SK-N-SH (cell line): Measurements from ENCODE around the gene CNGA2. TPM values are rescaled to one million over a fixed set of nuclear protein-coding genes. Genes with fewer than 3 reads are reported as not detected.

ENCODE experiments used
- CTCF ChIA-PET: fragments of 300-600, 350-600 bp; formaldehyde crosslinking; extraction: SDS; loops from one replicate; lab custom pipeline; 2021; lab: Yijun Ruan, JAX
- POLR2A ChIA-PET: fragments of 350-600 bp; sonication (Branson Sonifier 250); formaldehyde crosslinking; extraction: SDS; loops from one replicate; lab custom pipeline; 2020; ENCODE audit warnings: antibody characterized with exemption, inconsistent platforms; lab: Yijun Ruan, JAX
- DNase-seq: peaks from one replicate; pipeline ENCODE4 v3.0.0; 2012
- H2AFZ ChIP-seq: fragments of 200-600 bp; sonication (generic); 2 replicates; pipeline ENCODE4 v1.8.1; 2016; ENCODE audit warnings: antibody characterized with exemption, mild to moderate bottlenecking, low read depth
- H3F3A ChIP-seq: fragments of 200-600 bp; sonication (generic); replicated peaks from 2 replicates; pipeline ENCODE3; 2016; ENCODE audit warnings: antibody characterized with exemption, mild to moderate bottlenecking; ENCODE audit not compliant: insufficient read depth
- H3K27ac ChIP-seq, 2 experiments: fragments of 200-500 bp in 1 of 2; fragments of 200-600 bp in 1 of 2; sonication (Bioruptor generic) in 1 of 2; sonication (generic), shearing (Covaris generic) in 1 of 2; 2 replicates each; pipeline versions ENCODE4 v1.5.1 to v1.6.1; 2014 to 2016; ENCODE audit warnings: low read depth in 2 of 2, inconsistent platforms in 1 of 2, low read length in 1 of 2, mild to moderate bottlenecking in 1 of 2, mixed read lengths in 1 of 2
- H3K27me3 ChIP-seq: fragments of 200-600 bp; sonication (generic), shearing (Covaris generic); 2 replicates; pipeline ENCODE4 v1.6.1; 2016; ENCODE audit warnings: mixed run types; ENCODE audit not compliant: insufficient read depth
- H3K36me3 ChIP-seq, 2 experiments: fragments of 200-500 bp in 1 of 2; fragments of 200-600 bp in 1 of 2; sonication (Bioruptor generic) in 1 of 2; sonication (generic) in 1 of 2; replicated peaks in 1 of 2; 2 replicates each; pipeline versions ENCODE3 to v1.5.1; 2014 to 2016; ENCODE audit warnings: low read length in 1 of 2, mild to moderate bottlenecking in 1 of 2; ENCODE audit not compliant: insufficient read depth in 2 of 2, control insufficient read depth in 1 of 2
- H3K4me1 ChIP-seq, 2 experiments: fragments of 200-500 bp in 1 of 2; fragments of 200-600 bp in 1 of 2; sonication (Bioruptor generic) in 1 of 2; sonication (generic), shearing (Covaris generic) in 1 of 2; 2 replicates each; pipeline versions ENCODE4 v1.5.1 to v1.6.1; 2014 to 2016; ENCODE audit warnings: low read depth in 1 of 2, low read length in 1 of 2, mixed run types in 1 of 2; ENCODE audit not compliant: insufficient read depth in 2 of 2, control insufficient read depth in 1 of 2
- H3K4me2 ChIP-seq: fragments of 200-600 bp; sonication (generic), shearing (Covaris generic); 2 replicates; pipeline ENCODE4 v1.6.1; 2017; ENCODE audit warnings: mixed run types
- H3K4me3 ChIP-seq, 2 experiments: fragments of 200-500 bp in 1 of 2; fragments of 200-600 bp in 1 of 2; sonication (Bioruptor generic) in 1 of 2; sonication (generic), shearing (Covaris generic) in 1 of 2; 2 replicates each; pipeline versions ENCODE4 v1.5.1 to v1.8.1; 2014 to 2016; ENCODE audit warnings: low read depth in 2 of 2, inconsistent platforms in 1 of 2, low read length in 1 of 2, mild to moderate bottlenecking in 1 of 2, mixed read lengths in 1 of 2, moderate library complexity in 1 of 2
- H3K79me2 ChIP-seq: fragments of 200-600 bp; sonication (generic); 2 replicates; pipeline ENCODE4 v1.8.1; 2017; ENCODE audit warnings: mild to moderate bottlenecking; ENCODE audit not compliant: insufficient read depth
- H3K9ac ChIP-seq: fragments of 200-600 bp; sonication (generic); 2 replicates; pipeline ENCODE4 v1.6.1; 2017; ENCODE audit warnings: mixed run types
- H3K9me2 ChIP-seq: fragments of 200-600 bp; sonication (generic); 2 replicates; pipeline ENCODE4 v1.6.1; 2017; ENCODE audit warnings: mixed run types
- H3K9me3 ChIP-seq: fragments of 200-600 bp; sonication (generic); 2 replicates; pipeline ENCODE4 v1.6.1; 2017; ENCODE audit warnings: mixed run types, mild to moderate bottlenecking, moderate library complexity
- H4K20me1 ChIP-seq: fragments of 200-600 bp; sonication (generic); 2 replicates; pipeline ENCODE4 v1.6.1; 2017; ENCODE audit warnings: mild to moderate bottlenecking, mixed run types; ENCODE audit not compliant: insufficient read depth
- CHD2 ChIP-seq: fragments of 150-350 bp; IDR thresholded peaks from 2 replicates; pipeline ENCODE4 v1.6.1; 2018; ENCODE audit warnings: low read length; ENCODE audit not compliant: partially characterized antibody
- ELF1 ChIP-seq: IDR thresholded peaks from 2 replicates; pipeline ENCODE4 v1.4.0; 2012
- EZH2phosphoT487 ChIP-seq: fragments of 200-600 bp; sonication (generic); IDR thresholded peaks from 2 replicates; pipeline ENCODE4 v1.6.1; 2017; ENCODE audit warnings: low read depth, mixed run types, mild to moderate bottlenecking, antibody characterized with exemption, moderate library complexity, borderline replicate concordance
- GABPA ChIP-seq: IDR thresholded peaks from 2 replicates; pipeline ENCODE4 v1.4.0; 2012; ENCODE audit warnings: low read depth, mild to moderate bottlenecking
- POLR2AphosphoS5 ChIP-seq: IDR thresholded peaks from 2 replicates; pipeline ENCODE4 v1.6.1; 2012; ENCODE audit warnings: low read depth, low read length
- REST ChIP-seq: IDR thresholded peaks from 2 replicates; pipeline ENCODE4 v1.6.1; 2012; ENCODE audit warnings: mild to moderate bottlenecking, low read depth, low read length, moderate library complexity
- RXRA ChIP-seq: IDR thresholded peaks from 2 replicates; pipeline ENCODE4 v1.4.0; 2012; ENCODE audit warnings: low read depth, mild to moderate bottlenecking, borderline replicate concordance
- SIN3A ChIP-seq: IDR thresholded peaks from 2 replicates; pipeline ENCODE4 v1.6.1; 2012; ENCODE audit warnings: low read depth, mild to moderate bottlenecking, low read length, moderate library complexity, borderline replicate concordance
- TAF1 ChIP-seq: IDR thresholded peaks from 2 replicates; pipeline ENCODE4 v1.6.1; 2012; ENCODE audit warnings: low read depth, mild to moderate bottlenecking, low read length, moderate library complexity, borderline replicate concordance
- WGBS: methylation state at CpG from one replicate; pipeline ENCODE4 v1.1.6; 2017; ENCODE audit warnings: low lambda C conversion rate; 5-methylcytosine and 5-hydroxymethylcytosine counted together
- polyA plus RNA-seq, 3 experiments: library from polyadenylated mRNA; depleted of rRNA; stranded (reverse); fragments of >200 nt; gene quantifications; 2 replicates each; pipeline ENCODE4 v1.2.3, GENCODE V29; 2012
- TF ChIP-seq, protein P1 (sequence below): IDR thresholded peaks from 2 replicates; pipeline ENCODE4 v1.4.0; 2012; ENCODE audit warnings: low read depth, borderline replicate concordance

CNGA2 gene
- polyA plus RNA-seq, 1 of the 3 experiments (the other 2 are of a cell fraction) = not detected

DNA sequence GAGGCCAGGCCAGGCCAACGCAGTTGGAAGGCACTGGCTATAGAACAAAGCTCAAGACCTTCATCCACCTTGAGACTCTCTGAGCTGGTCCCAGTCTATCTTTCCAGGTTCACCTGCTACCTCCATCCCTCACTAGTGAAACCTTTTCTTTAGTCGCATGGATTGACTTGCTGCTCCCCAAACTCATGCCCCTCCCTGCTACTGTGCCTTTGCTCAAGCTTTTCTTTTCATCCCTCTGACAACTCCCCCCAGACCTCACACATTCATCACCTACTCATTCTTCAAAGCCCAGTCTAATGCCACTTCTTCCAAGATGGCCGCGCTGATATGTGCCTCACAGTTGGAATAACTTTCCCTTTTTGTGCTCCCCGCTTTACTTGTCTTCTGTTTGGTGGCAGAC lies 58.0 kb downstream of the CNGA2 start:
- 15% methylated on average over 5 of the region's 5 CpGs for WGBS
- Histone ChIP-seq H3K9ac (no peak overlapping the region), H3K27me3 (peaks cover 12% of the 10 kb centered on the region), H3K4me3 (no peak overlapping the region), H3F3A (peaks cover 3% of the 10 kb centered on the region), H3K79me2 (no peaks in the 10 kb centered on the region), H3K9me3 (no peaks in the 10 kb centered on the region), H3K4me1 (no peaks in the 10 kb centered on the region), H3K9me2 (no peaks in the 10 kb centered on the region), H3K36me3 (no peaks in the 10 kb centered on the region), H3K4me2 (no peak overlapping the region), H3K27ac (no peak overlapping the region), H2AFZ (no peak overlapping the region), H4K20me1 (no peaks in the 10 kb centered on the region)
- no peak for TF ChIP-seq TAF1
- TF ChIP-seq CHD2 = no peak
- TF ChIP-seq GABPA = no peak
- no peak for TF ChIP-seq RXRA
- TF ChIP-seq EZH2phosphoT487 = no peak
- no peak for TF ChIP-seq ELF1
- TF ChIP-seq, protein P1, sequence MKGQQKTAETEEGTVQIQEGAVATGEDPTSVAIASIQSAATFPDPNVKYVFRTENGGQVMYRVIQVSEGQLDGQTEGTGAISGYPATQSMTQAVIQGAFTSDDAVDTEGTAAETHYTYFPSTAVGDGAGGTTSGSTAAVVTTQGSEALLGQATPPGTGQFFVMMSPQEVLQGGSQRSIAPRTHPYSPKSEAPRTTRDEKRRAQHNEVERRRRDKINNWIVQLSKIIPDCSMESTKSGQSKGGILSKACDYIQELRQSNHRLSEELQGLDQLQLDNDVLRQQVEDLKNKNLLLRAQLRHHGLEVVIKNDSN = no peak
- POLR2A ChIA-PET = no interaction called here
- DNase-seq = no peak
- CTCF ChIA-PET = no interaction called here

- peaks cover 3% of the 10 kb centered on the region for H3F3A ChIP-seq
- no peak overlapping the region for H3K27ac ChIP-seq
- no peak for DNase-seq
- 1% methylated on average over 3 of the region's 3 CpGs for WGBS
- peaks cover 12% of the 10 kb centered on the region for H3K27me3 ChIP-seq
- ChIA-PET POLR2A (no interaction called here), CTCF (no interaction called here)
- H3K9me2 ChIP-seq = no peaks in the 10 kb centered on the region
- H3K79me2 ChIP-seq = no peaks in the 10 kb centered on the region
- TF ChIP-seq POLR2AphosphoS5 (no peak), SIN3A (no peak), RXRA (no peak), REST (no peak)
- H2AFZ ChIP-seq = no peak overlapping the region
- H3K4me1 ChIP-seq = no peaks in the 10 kb centered on the region
- H3K4me3 ChIP-seq = no peak overlapping the region
- H3K9ac ChIP-seq = no peak overlapping the region
- H4K20me1 ChIP-seq = no peaks in the 10 kb centered on the region
- H3K36me3 ChIP-seq = no peaks in the 10 kb centered on the region
- H3K4me2 ChIP-seq = no peak overlapping the region
- H3K9me3 ChIP-seq = no peaks in the 10 kb centered on the region
Observed at GRCh38 chrX:151793886-151794285, 59.3 kb downstream of the CNGA2 start.

Other genes starting within 250 kb of the CNGA2 start
- gene PASD1, start 171.1 kb upstream of the CNGA2 start, polyA plus RNA-seq (2012; rRNA removed) = 0.03 and 0.08 TPM in 2 replicates
- gene PRRG3, start 39.3 kb upstream of the CNGA2 start, polyA plus RNA-seq (2012; rRNA removed) = not detected in 2 replicates
- gene FATE1, start 18.7 kb upstream of the CNGA2 start, polyA plus RNA-seq (2012; rRNA removed) = not detected in 2 replicates
- 0.10 and 0.19 TPM in 2 replicates for gene MAGEA4, start 178.1 kb downstream of the CNGA2 start, polyA plus RNA-seq (2012; rRNA removed)
- 8.1 and 12.2 TPM in 2 replicates for gene GABRE, start 239.9 kb downstream of the CNGA2 start, polyA plus RNA-seq (2012; rRNA removed)